SKM-1 (cell line): ENCODE results near the gene MLLT1.
A peak's percentile ranks its signal among the peaks of the same experiment; 100 is the strongest.
"Not testable (repeated sequence)": the region's sequence is repeated elsewhere in the genome, so short reads cannot be mapped to it uniquely, and the experiment has no call there.

Source experiments
- DNase-seq: peaks from one replicate; lab custom pipeline; 2025; ENCODE audit not compliant: unreplicated experiment; lab: John Stamatoyannopoulos, UW

The MLLT1 gene

GRCh38 chr19:6279931-6280591 lies at the start of gene MLLT1:
Gene MLLT1 (minus strand): TSS chr19:6279975. CDS start chr19:6279784, 191 bp downstream.
- DNase-seq, result peak; percentile 94

GRCh38 chr19:6326815-6327214 lies 47.0 kb upstream of the MLLT1 start:
- DNase-seq, result no peak

- no peak for DNase-seq
Measured at GRCh38 chr19:6325614-6326013, 45.8 kb upstream of the MLLT1 start.

- no peak for DNase-seq
Measured at GRCh38 chr19:6324757-6325156, 45.0 kb upstream of the MLLT1 start.

GRCh38 chr19:6322284-6322683 lies 42.5 kb upstream of the MLLT1 start:
- DNase-seq, result no peak

GRCh38 chr19:6319376-6319775 lies 39.6 kb upstream of the MLLT1 start:
- DNase-seq, result no peak

GRCh38 chr19:6318772-6319171 lies 39.0 kb upstream of the MLLT1 start:
- no peak for DNase-seq

- DNase-seq, result not testable (repeated sequence)
Measured at GRCh38 chr19:6315646-6316045, 35.9 kb upstream of the MLLT1 start.

- no peak for DNase-seq
Measured at GRCh38 chr19:6313398-6313969, 33.7 kb upstream of the MLLT1 start.

- DNase-seq, result no peak
Measured at GRCh38 chr19:6312018-6312417, 32.2 kb upstream of the MLLT1 start.

GRCh38 chr19:6298413-6298812 lies 18.6 kb upstream of the MLLT1 start:
- no peak for DNase-seq

- no peak for DNase-seq
Measured at GRCh38 chr19:6297202-6297601, 17.4 kb upstream of the MLLT1 start.

- DNase-seq, result no peak
Measured at GRCh38 chr19:6292006-6292405, 12.2 kb upstream of the MLLT1 start.

- no peak for DNase-seq
Measured at GRCh38 chr19:6288737-6289136, 9.0 kb upstream of the MLLT1 start.

- no peak for DNase-seq
Measured at GRCh38 chr19:6287269-6287885, 7.6 kb upstream of the MLLT1 start.

- no peak for DNase-seq
Measured at GRCh38 chr19:6286676-6287075, 6.9 kb upstream of the MLLT1 start.

GRCh38 chr19:6282393-6282792 lies 2.6 kb upstream of the MLLT1 start:
- DNase-seq, result not testable (repeated sequence)

- DNase-seq, result no peak
Measured at GRCh38 chr19:6279620-6279930, 200 bp downstream of the MLLT1 start.

- no peak for DNase-seq
Measured at GRCh38 chr19:6278740-6279619, 795 bp downstream of the MLLT1 start.

GRCh38 chr19:6278051-6278450 lies 1.7 kb downstream of the MLLT1 start:
- DNase-seq, result no peak

- no peak for DNase-seq
Measured at GRCh38 chr19:6276447-6276846, 3.3 kb downstream of the MLLT1 start.
